NOMO-1 treated with DMSO at 0.1 percent for 48 hours (cell line): ENCODE results near the gene SIL1.
"Not testable (repeated sequence)": the region's sequence is repeated elsewhere in the genome, so short reads cannot be mapped to it uniquely, and the experiment has no call there.

ENCODE experiments used
- DNase-seq: peaks from one replicate; lab custom pipeline; 2025; ENCODE audit not compliant: unreplicated experiment; lab: John Stamatoyannopoulos, UW

SIL1 gene

DNA sequence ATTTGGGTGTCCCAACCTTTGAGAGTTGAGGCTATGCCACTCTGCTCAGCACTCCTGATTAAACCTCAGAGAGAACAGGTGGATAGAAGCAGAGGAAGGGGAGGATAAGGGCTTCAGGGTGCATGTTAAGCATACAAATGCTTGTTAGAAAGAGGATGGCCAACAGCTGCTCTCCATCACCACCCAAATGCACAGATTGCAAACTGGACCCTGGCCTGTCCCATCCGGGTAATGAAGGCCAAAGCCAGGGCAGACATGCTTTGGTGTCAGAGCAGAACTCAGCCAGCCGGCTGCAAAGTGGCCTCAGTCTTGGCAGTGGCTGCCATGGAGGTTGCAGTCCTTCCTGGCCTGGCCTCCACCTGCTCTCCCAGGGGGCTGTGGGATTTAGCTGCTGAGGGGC, 84.3 kb downstream of the SIL1 start:
- no peak for DNase-seq

- DNase-seq, result not testable (repeated sequence)
Measured at GRCh38 chr5:139112362-139112761, 85.8 kb downstream of the SIL1 start.

- no peak for DNase-seq
Measured at GRCh38 chr5:139110526-139111168, 87.5 kb downstream of the SIL1 start.

- DNase-seq, result no peak
Measured at GRCh38 chr5:139108063-139108824, 89.9 kb downstream of the SIL1 start.

- DNase-seq, result no peak
Measured at GRCh38 chr5:139105621-139106071, 92.5 kb downstream of the SIL1 start.

- no peak for DNase-seq
Measured at GRCh38 chr5:139104577-139105276, 93.4 kb downstream of the SIL1 start.

DNA sequence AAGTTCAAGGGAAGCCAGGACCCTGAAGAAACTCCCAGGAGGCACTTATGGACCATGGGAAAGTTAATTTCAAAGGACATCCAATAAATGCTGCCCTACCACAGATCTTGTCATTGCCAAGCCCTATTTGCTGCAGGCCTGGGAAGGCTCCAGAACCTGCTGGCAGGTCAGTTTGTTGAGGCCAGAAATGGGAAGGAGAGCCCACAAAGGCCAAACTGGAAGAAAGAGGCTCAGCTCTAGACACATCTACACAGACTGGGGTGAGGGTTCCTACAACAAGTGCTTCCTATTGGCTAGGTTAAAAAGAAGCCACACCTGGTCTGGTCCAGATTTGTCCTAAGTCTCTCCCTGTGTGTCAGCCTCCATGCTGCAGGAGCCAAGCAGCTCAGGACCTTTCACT, 94.4 kb downstream of the SIL1 start:
- DNase-seq, result no peak

GRCh38 chr5:139100825-139101224, 97.3 kb downstream of the SIL1 start:
- DNase-seq, result no peak

GRCh38 chr5:139094154-139095131, 103.7 kb downstream of the SIL1 start:
- DNase-seq, result peak; percentile 69

- no peak for DNase-seq
Measured at GRCh38 chr5:139092741-139093343, 105.3 kb downstream of the SIL1 start.

DNA sequence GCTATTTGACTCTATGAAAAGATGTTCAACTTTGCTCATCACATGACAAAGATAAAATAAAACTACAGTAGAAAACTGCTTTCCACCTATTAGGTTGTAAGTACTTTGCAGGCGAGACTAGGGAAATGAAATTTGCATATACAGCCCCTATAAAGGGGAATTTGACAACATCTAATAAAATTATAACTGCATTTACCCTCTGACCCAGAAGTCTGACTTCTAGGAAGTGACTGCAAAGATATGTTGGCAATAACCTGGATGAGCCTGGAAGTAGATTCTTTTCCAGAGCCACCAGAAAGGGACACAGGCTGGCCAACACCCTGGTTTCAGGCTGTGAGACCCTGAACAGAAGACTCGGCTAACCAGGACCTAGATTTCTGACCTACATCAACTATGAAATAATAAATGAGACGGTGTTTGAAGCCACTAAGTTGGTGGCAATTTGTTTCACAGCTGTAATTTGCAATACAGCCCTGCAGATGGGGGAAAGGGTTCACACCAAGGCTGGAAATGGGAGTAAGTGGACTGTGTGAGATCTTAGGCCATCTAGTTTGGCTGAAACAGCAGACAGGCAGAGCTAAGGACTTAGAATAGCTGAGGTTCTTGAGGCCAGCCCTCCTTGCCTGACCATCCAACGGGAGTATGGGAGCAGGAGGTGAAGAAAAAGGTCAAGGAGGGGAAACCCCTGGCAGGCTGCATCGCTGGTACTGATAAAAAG, 106.6 kb downstream of the SIL1 start:
- DNase-seq, result no peak

DNA sequence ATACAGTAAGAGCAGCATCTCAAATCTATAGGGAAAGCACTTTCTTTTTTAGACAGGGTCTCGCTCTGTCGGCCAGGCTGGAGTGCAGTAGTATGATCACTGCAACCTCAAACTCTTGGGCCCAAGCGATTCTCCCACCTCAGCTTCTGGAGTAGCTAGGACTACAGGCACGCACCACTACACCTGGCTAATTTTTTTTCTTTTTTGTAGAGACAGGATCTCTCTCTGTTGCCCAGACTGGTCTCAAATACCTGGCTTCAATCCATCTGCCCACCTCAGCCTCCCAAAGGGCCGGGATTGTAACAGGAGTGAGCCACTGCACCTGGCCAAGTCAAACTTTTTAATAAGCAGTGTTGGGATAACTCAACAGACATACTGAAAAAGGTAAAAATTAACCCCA, 107.6 kb downstream of the SIL1 start:
- no peak for DNase-seq

- no peak for DNase-seq
Measured at GRCh38 chr5:139088024-139088423, 110.1 kb downstream of the SIL1 start.

GRCh38 chr5:139082813-139083498, 115.2 kb downstream of the SIL1 start:
- no peak for DNase-seq

- no peak for DNase-seq
Measured at GRCh38 chr5:139079991-139080610, 118.1 kb downstream of the SIL1 start.

DNA sequence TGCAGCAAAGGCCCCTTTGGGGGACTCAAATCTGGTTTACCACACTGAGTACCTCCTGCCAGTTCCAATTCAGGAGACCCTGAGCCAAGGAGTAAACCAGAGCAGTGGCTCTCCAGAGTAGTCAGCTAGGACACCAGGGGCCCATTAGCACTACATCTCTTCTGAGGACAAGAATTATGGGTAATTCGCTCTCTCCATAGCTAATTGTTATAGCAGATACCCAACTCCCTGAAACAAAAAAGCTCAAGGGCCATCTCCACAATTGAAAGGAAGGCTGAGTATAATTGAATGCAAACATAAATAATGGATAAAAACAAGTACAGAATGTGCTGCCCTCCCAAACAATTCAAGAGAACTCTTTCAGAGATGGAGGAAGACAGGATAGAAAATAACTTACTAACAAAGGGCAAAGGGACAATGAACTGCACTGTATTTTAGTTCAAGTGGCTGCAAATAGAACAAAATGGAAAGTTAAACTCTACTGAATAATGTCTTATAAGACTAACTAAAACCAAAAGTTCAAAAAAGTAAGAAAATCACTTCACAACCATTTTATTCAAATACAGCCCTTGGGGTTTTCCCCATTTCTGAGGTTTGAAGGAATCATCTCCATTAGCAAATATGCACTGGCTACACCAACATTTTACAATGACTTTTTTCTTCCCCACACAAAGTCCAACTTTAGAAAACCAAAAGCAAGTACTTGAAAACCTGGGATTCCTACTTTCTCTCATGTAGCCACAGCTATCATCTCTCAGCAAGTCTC, 118.8 kb downstream of the SIL1 start:
- no peak for DNase-seq

GRCh38 chr5:139078345-139078744, 119.8 kb downstream of the SIL1 start:
- DNase-seq, result no peak

DNA sequence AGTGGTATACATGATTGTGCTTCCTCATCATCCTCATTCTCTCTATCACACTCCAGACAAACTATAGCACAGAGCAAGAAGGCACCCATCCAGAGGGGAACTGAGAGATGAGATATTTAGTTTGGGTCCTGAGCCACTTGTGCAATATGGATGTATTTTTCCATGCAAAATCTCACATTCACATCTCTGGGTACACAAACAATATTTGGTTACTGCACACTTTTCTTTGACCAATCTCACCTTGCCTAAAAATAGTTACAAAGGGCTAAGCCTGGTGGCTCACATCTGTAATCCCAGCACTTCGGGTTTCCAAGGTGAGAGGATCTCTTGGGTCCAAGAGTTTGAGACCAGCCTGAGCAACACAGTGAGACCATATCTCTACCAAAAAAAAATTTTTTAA, 120.3 kb downstream of the SIL1 start:
- DNase-seq, result no peak
